Endodermal cell (in vitro differentiated cells): ENCODE measurements around the gene AAMDC. TPM values are rescaled to one million over a fixed set of nuclear protein-coding genes. Genes with fewer than 3 reads are reported as not detected.
A peak's percentile ranks its signal among the peaks of the same experiment; 100 is the strongest.
"Not testable (repeated sequence)": the region's sequence is repeated elsewhere in the genome, so short reads cannot be mapped to it uniquely, and the experiment has no call there.

Source experiments
- DNase-seq: peaks from one replicate; pipeline ENCODE4 v3.0.0-alpha.2; 2017
- H3K27ac ChIP-seq: 2 replicates; pipeline ENCODE4 v1.5.1; 2013; ENCODE audit warnings: mild to moderate bottlenecking, low read depth, low read length, moderate library complexity
- H3K27me3 ChIP-seq: 2 replicates; pipeline ENCODE4 v1.6.1; 2013; ENCODE audit warnings: mild to moderate bottlenecking, low read length, moderate library complexity; ENCODE audit not compliant: insufficient read depth, control insufficient read depth, poor library complexity, severe bottlenecking
- H3K36me3 ChIP-seq: 2 replicates; pipeline ENCODE4 v1.7.0; 2013; ENCODE audit warnings: mild to moderate bottlenecking, low read length, moderate library complexity; ENCODE audit not compliant: control insufficient read depth, insufficient read depth
- H3K4me1 ChIP-seq: one replicate; pipeline ENCODE4 v1.7.0; 2013; ENCODE audit warnings: low read length; ENCODE audit not compliant: control insufficient read depth, insufficient read depth
- H3K4me3 ChIP-seq: 2 replicates; pipeline ENCODE4 v1.5.1; 2013; ENCODE audit warnings: mild to moderate bottlenecking, low read length, moderate library complexity
- H3K9ac ChIP-seq: 2 replicates; pipeline ENCODE4 v1.6.1; 2013; ENCODE audit warnings: mild to moderate bottlenecking, low read length, moderate library complexity; ENCODE audit not compliant: poor library complexity, severe bottlenecking; ENCODE audit errors: extremely low read depth
- H3K9me3 ChIP-seq: 2 replicates; pipeline ENCODE4 v1.6.1; 2013; ENCODE audit warnings: mild to moderate bottlenecking, low read length, moderate library complexity; ENCODE audit not compliant: control insufficient read depth
- H3K27ac Mint-ChIP-seq: 2 replicates; pipeline ENCODE4 v1.8.0; 2020; ENCODE audit warnings: mixed read lengths
- H3K27me3 Mint-ChIP-seq: 2 replicates; pipeline ENCODE4 v1.8.0; 2021; ENCODE audit warnings: mild to moderate bottlenecking, mixed read lengths; ENCODE audit not compliant: insufficient read depth
- H3K36me3 Mint-ChIP-seq: 2 replicates; pipeline ENCODE4 v1.8.0; 2020; ENCODE audit warnings: low read depth, mixed read lengths
- H3K4me1 Mint-ChIP-seq: 2 replicates; pipeline ENCODE4 v1.8.0; 2020; ENCODE audit warnings: mixed read lengths
- H3K4me3 Mint-ChIP-seq: 2 replicates; pipeline ENCODE4 v1.8.0; 2020; ENCODE audit warnings: mild to moderate bottlenecking, moderate library complexity, mixed read lengths
- H3K9me3 Mint-ChIP-seq: 2 replicates; pipeline ENCODE4 v1.8.0; 2020; ENCODE audit warnings: mild to moderate bottlenecking, mixed read lengths
- WGBS, 2 experiments: methylation state at CpG; one replicate each; pipeline versions ENCODE4 v1.1.5 to v1.1.7; 2013; ENCODE audit warnings: missing lambda C conversion rate in 2 of 2, mixed read lengths in 1 of 2; ENCODE audit not compliant: insufficient coverage in 1 of 2, insufficient read length in 1 of 2; 5-methylcytosine and 5-hydroxymethylcytosine counted together
- total RNA-seq, 2 donors: library from RNA; stranded (reverse); fragmentation: NEBNext Ultra II Directional in 1 of 2; extraction: Animal tissue kit (Norgen Biotek cat#: 25700) in 1 of 2; gene quantifications; 2 replicates in 1 of 2; 3 replicates in 1 of 2; pipeline ENCODE4 v1.2.1, GENCODE V29; 2021
- TF ChIP-seq, protein P1 (sequence below): fragments of 200-600 bp; sonication (generic); conservative IDR thresholded peaks from 2 replicates; pipeline ENCODE4 v1.5.0; 2021; ENCODE audit warnings: antibody characterized with exemption, mild to moderate bottlenecking

AAMDC gene
- total RNA-seq, 2 donors from 2014 or later: 19.0 to 27.0 TPM

DNA sequence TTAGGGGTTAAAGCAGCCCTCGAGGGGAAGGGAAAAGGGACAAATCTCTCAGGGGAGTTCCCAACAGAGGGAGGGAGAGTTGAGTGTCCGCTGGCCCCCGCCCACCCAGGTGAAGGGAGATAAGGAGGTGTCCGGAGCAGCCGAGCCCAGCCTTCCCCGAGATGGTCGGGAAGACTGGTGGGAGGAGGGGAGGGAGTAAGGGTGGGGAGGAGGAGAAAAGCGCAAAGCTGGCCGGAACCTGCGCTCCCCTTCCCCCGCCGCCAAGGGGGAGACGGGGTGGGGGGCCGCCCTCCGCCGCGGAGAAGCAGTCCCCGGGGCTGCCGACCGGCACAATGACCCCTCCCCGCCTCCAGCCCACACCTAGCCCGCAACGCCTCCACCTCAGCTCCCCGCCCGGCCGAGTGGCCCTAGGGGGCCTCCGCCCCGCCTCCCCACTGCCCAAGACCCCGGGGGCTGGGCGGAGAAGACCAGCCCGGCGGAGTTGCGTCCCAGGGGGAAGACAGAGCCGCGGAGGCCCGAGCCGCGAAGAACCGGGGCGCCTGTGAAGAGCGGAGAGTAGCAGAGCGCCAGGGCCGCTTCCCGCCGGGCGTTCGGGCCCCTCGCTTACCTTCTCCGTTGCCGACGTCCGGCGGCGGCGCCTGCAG, 901 bp upstream of the AAMDC start:
- H3K27me3 ChIP-seq: no peaks in the 10 kb centered on the region
- peak overlapping the region; percentile 99 for H3K4me3 ChIP-seq
- peak overlapping the region; percentile 87 for H3K27ac ChIP-seq
- Mint-ChIP-seq H3K9me3 (peaks cover 5% of the 10 kb centered on the region), H3K4me1 (peaks cover 9% of the 10 kb centered on the region), H3K27ac (peak overlapping the region; percentile 96), H3K36me3 (peaks cover 6% of the 10 kb centered on the region), H3K4me3 (peak overlapping the region; percentile 86), H3K27me3 (no peaks in the 10 kb centered on the region)
- peak overlapping the region; percentile 69 for H3K9ac ChIP-seq
- no peaks in the 10 kb centered on the region for H3K36me3 ChIP-seq
- peaks cover 4% of the 10 kb centered on the region for H3K4me1 ChIP-seq
- H3K9me3 ChIP-seq: peaks cover 5% of the 10 kb centered on the region
- peak; percentile 92 for DNase-seq
- WGBS, 2 experiments: 0% methylated on average over 5 to 49 of the region's 55 CpGs
- TF ChIP-seq, protein P1, sequence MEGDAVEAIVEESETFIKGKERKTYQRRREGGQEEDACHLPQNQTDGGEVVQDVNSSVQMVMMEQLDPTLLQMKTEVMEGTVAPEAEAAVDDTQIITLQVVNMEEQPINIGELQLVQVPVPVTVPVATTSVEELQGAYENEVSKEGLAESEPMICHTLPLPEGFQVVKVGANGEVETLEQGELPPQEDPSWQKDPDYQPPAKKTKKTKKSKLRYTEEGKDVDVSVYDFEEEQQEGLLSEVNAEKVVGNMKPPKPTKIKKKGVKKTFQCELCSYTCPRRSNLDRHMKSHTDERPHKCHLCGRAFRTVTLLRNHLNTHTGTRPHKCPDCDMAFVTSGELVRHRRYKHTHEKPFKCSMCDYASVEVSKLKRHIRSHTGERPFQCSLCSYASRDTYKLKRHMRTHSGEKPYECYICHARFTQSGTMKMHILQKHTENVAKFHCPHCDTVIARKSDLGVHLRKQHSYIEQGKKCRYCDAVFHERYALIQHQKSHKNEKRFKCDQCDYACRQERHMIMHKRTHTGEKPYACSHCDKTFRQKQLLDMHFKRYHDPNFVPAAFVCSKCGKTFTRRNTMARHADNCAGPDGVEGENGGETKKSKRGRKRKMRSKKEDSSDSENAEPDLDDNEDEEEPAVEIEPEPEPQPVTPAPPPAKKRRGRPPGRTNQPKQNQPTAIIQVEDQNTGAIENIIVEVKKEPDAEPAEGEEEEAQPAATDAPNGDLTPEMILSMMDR: no peak

DNA sequence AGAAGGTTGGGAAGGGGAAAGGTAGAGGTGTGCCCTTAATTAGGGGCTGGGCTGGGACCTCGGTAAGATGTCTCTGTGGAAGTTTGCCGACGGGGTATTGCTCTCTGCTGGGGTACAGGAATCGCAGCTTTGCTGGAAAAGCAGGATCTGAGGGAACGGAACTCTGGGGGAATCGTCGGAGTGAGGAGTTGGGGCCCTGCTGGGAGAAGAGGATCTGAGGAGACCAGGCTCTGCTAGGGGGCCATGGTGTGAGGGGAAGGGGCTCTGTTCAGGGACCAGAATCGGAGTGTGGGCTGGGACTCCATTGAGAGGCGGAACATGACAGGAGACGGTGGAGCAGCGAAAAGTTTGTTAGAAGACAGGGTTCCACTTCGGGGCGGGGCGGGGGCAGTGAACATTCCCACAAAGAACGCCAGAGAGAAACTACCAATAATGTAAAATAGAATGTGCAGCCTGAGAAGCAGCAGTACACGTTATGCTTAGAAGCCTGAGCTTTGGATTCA, 456 bp downstream of the AAMDC start:
- Mint-ChIP-seq H3K27me3 (no peaks in the 10 kb centered on the region), H3K4me1 (peaks cover 9% of the 10 kb centered on the region), H3K4me3 (peak overlapping the region; percentile 86), H3K27ac (peak overlapping the region; percentile 93), H3K36me3 (peaks cover 3% of the 10 kb centered on the region), H3K9me3 (peaks cover under 1% of the 10 kb centered on the region)
- H3K4me1 ChIP-seq: peaks cover 4% of the 10 kb centered on the region
- no peaks in the 10 kb centered on the region for H3K9me3 ChIP-seq
- TF ChIP-seq, protein P1: no peak
- H3K36me3 ChIP-seq: no peaks in the 10 kb centered on the region
- WGBS, 2 experiments: 0 to 2% methylated on average over 12 to 16 of the region's 16 CpGs
- H3K27ac ChIP-seq: peak overlapping the region; percentile 14
- no peak for DNase-seq
- H3K4me3 ChIP-seq: peak overlapping the region; percentile 99
- H3K27me3 ChIP-seq: no peaks in the 10 kb centered on the region
- H3K9ac ChIP-seq: peak overlapping the region; percentile 61

DNA sequence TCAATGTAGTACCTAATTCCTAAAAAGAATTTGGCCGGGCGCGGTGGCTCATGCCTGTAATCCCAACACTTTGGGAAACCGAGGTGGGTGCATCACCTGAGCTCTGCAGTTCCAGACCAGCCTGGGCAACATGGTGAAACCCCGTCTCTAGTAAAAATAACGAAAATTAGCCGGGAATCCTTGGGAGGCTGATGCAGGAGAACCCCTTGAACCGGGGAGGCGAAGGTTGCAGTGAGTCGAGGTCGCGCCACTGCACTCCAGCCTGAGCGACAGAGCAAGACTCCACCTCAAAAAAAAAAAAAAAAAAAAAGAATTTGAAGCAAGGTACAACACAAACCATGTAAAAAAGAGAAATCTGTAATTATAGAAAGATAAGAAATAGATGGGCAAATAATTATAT, 1.2 kb downstream of the AAMDC start:
- peak overlapping the region; percentile 86 for H3K4me3 Mint-ChIP-seq
- H3K9ac ChIP-seq: peak overlapping the region; percentile 61
- not testable (repeated sequence) for H3K27ac ChIP-seq

More for the DNA sequence above, 1.2 kb downstream of the AAMDC start:
- H3K27me3 Mint-ChIP-seq, H3K36me3 ChIP-seq, H3K4me1 Mint-ChIP-seq, DNase-seq, H3K36me3 Mint-ChIP-seq, H3K9me3 ChIP-seq, H3K27me3 ChIP-seq, H3K9me3 Mint-ChIP-seq, H3K27ac Mint-ChIP-seq, H3K4me1 ChIP-seq: not testable (repeated sequence)
- 80 to 81% methylated on average over 7 to 12 of the region's 13 CpGs for WGBS, 2 experiments
- H3K4me3 ChIP-seq: peak overlapping the region; percentile 99
